ENCODE results near the gene ARID2. TPM values are rescaled to one million over a fixed set of nuclear protein-coding genes. Genes with fewer than 3 reads are reported as not detected.

The ARID2 gene
- polyA plus RNA-seq, 3 donors, result 41.0 to 42.3 (median 41.9) TPM

DNA sequence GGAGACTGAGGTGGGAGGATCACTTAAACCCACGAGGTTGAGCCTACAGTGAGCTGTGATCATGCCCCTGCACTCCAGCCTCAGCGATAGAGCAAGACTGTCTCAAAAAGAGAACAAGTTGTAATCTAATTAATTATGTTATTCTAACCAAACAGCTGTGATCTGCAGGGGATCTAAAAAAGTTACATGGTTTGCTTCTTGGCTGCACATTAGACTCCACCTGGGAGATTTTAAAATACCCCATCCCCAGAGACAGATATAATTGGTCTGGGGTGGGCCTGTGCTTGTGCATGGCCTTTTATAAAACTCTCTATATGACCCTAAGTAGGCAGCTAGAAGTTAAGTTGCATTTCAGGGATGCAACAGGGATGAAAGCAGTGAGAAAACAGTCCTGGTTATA, 184.1 kb downstream of the ARID2 start:
- DNase-seq (ENCODE audit: low read depth in 3 of 3, low spot score in 2 of 3), result no peak

DNA sequence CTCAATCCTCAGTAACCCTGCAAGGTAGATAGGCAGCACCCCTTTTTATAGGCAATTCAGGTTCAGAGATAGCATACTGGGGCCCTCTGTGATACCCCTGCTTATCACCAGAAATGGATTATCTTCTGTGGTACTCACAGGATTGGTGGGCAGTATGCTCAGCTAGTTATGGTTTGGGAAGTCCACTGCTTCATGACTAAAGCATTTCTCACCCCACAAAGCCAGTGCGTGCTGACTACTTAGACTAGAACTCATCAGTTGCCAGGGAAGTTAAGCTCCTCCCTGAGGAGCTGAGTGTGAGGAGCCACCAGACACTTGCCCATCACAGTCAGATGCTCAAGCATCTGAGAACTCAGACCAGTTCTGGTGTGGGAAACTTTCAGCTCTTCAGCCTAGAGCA, 184.6 kb downstream of the ARID2 start:
- DNase-seq (ENCODE audit: low read depth in 3 of 3, low spot score in 2 of 3), result no peak

DNA sequence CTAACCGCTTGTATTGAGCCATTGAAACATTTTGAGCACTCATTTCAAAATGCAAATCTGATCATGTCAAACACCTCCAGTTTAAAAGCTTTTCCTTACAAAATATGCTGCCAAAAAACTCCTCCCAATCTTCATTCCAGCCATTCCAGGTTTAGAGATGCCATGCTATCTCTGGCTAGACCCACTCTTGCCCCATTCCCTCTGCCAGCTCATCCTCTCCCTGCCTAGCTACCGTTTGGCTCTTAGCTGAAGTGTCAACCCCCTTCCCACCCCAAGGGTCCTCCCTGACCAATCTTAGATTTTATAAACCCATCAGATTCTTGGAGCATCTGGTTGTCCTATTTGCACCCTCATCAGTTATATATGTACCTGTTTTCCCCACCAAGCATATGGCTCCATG, 185.9 kb downstream of the ARID2 start:
- no peak for DNase-seq (ENCODE audit: low read depth in 3 of 3, low spot score in 2 of 3)

DNA sequence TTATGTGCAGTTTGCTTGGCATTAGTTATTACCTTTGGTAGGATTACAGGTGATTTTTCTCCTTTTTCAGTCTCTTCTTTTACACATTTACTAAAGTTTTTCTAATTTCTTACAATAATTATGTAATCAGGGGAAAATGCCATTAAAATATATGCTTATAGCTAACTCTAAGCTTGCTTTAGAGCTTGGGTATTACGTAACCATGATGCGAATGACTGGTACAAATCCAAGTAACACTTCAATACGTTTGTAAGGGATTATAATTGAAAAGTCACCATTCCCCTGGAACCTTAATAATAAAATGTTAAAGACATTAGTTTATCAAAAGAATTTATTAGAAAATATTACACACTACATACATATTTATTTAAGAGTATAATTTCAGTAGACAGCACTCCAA, 189.3 kb downstream of the ARID2 start:
- no peak for DNase-seq (ENCODE audit: low read depth in 3 of 3, low spot score in 2 of 3)

DNA sequence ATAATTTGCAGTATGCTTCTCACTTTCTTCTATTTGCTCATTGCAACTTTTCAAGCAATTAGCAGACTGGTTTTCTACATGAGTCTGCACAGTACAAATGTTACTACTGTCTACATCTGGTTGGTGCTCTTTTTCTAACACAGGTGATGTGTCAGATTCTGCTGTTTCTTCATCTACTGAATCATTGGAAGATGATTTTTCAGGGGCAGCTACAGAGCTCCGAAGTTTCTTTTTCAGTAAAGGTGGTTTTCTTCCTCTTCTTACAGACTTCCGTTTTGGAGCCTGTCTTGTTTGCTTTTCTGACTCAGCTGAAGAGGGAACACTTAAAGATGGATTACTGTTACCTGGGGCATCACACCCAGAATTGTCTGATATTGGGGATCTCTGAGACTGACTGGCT, 198.8 kb downstream of the ARID2 start:
- no peak for DNase-seq (ENCODE audit: low read depth in 3 of 3, low spot score in 2 of 3)

DNA sequence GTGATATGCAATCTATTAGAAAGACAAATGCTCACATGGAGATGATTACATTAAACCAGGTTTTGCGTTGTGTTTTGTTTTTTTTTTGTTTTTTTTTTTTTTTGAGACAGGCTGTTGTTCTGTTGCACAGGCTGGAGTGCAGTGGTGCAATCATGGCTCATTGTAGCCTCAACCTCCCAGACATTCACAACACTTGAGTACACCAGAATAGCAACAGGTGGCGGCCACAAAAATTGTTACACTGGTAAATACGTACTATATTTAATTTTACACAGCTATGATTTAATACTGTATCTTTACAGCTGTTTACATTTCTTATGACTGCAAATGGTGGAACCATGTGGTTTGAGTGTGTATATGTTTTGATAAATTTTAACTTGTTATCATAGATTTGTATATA, 200.9 kb downstream of the ARID2 start:
- no peak for DNase-seq (ENCODE audit: low read depth in 3 of 3, low spot score in 2 of 3)

DNA sequence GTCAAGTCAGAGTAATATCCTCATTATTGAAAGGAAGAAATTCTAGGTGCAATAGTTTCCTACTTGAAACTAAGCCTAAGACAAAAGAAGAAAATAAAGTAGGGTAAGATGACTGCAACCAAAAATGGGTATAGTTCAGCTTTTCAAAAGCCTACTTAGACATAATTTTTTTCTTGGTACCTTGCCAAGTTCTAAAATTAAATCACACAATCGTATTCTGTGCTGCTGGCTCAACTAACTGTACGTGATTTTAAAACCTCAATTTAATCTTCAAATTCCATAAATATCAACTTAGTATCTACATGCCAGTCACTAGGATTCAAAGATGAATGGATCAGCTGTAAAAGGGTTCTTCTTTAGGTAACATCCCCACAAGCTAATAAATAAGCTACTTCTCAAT, 204.0 kb downstream of the ARID2 start:
- no peak for DNase-seq (ENCODE audit: low read depth in 3 of 3, low spot score in 2 of 3)

DNA sequence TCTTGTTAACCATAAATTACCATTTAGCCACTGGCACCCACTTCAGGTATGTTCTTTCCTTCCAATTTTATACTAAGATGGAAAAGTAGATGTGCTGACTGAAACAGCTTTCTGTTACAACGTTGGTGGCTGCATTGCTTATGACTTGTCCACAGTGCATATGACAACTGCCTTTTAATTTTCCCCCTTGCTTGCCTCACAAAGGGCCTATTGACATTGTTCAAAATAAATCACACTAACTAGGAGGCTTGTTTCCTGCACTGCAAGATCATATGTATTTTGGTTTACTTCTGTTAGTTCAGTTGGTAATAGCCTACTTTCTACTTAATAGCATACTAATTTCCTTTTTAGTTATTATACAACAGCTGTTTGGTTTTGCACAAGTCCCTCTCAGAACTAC, 205.4 kb downstream of the ARID2 start:
- no peak for DNase-seq (ENCODE audit: low read depth in 3 of 3, low spot score in 2 of 3)

DNA sequence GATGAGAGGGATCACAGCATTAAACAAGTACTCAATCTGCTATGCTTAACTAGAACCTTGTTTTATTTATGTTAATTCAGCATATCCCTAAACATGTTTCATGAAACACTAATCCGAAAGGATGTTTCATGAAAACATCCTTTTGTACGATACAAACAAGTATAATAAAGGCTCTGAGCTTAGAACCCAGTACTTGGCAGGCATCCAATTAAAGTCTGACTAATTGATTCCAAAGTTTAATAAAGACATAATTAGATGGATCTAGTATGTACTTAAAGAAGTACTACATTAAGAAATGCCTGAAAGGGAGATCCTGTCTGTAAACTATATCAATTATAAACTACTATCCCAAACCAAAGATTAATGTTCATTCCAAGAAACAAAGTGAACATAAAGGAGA, 209.1 kb downstream of the ARID2 start:
- DNase-seq (ENCODE audit: low read depth in 3 of 3, low spot score in 2 of 3), result no peak

DNA sequence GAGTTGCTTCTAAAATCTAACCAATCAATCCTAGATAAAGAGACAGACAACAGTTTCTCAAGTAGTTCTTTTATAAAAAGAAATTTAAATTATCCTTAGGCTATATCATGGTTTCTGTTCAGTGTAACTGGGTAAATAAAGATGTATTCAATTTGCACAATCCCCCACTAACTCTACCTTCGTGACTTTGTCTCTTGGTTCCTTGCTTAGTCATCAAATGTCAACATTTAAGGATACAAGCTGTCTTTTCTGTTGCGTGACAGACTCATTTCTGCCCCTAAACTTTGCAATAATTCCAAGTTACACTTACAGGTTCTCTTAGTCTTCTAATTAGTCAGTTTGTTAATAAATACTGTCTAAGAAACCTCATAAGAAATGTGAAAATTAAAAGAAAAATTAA, 210.3 kb downstream of the ARID2 start:
- DNase-seq (ENCODE audit: low read depth in 3 of 3, low spot score in 2 of 3), result no peak

DNA sequence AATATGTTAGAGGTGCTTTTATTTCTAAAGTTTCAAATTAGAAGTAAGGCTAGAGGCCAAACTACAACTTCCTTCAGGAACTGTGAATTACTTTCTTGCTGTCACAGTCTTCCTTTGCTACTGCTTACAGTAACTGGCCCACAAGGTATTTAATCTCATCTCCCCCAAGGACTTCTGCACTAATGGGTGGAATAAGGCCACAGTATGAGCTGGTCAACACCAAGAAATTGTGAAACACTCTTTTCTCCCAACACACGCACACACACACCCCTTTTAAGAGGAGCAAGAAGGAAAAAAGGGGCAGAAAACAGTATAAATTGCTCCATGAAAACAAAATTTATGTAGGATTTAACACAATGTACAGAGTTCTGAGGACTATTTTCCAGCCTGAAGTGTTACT, 215.3 kb downstream of the ARID2 start:
- DNase-seq (ENCODE audit: low read depth in 3 of 3, low spot score in 2 of 3), result no peak

DNA sequence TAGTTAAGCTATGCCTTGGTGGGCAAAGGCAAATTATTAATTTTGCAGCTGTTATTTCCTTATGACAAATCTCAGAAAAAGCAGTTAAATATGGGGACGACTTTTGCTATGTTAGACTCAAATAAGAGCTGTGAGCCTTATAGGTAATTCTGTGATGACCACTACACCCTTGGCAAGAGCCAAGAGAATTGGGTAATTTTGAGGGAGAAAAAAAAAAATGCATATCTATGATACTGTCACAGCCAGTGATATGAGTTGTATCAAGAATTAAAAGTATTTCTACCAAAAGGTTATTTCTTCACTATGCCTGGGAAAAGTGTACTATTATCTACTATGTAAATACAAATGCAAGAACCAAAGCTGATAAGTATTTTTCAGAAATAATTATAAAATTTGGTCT, 216.9 kb downstream of the ARID2 start:
- no peak for DNase-seq (ENCODE audit: low read depth in 3 of 3, low spot score in 2 of 3)

DNA sequence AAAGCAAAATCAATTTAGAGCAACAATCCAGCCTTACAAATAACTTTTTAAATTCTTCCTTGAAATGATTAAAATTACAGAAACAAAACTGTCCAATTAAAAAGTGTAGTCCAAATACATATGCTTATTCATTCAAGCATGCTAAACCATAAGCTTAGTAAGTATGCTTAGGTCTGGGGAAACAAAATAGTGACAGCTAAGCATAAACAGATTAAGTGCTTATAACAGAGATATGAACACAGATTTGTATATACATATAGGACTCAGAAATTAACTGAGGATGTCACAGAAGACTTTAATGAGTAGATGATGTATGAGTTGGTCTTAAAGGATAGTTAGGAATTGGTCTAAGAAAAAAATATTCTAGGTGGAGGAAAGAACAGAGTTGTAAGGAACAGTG, 219.0 kb downstream of the ARID2 start:
- no peak for DNase-seq (ENCODE audit: low read depth in 3 of 3, low spot score in 2 of 3)
